H9 (cell line): ENCODE data around the gene LRP3. TPM values are rescaled to one million over a fixed set of nuclear protein-coding genes. Genes with fewer than 3 reads are reported as not detected.

ENCODE experiments used
- DNase-seq: peaks from one replicate; pipeline ENCODE4 v3.0.0-alpha.2; 2017
- H2AFZ ChIP-seq: one replicate; pipeline ENCODE4 v1.6.1; 2013; ENCODE audit warnings: mild to moderate bottlenecking, low read length, control low read depth, moderate library complexity
- H2AK5ac ChIP-seq: 2 replicates; pipeline ENCODE4 v1.6.1; 2013; ENCODE audit warnings: low read length, control low read depth, mixed read lengths; ENCODE audit not compliant: insufficient read length
- H2BK120ac ChIP-seq: one replicate; pipeline ENCODE4 v1.6.1; 2013; ENCODE audit warnings: low read depth, mild to moderate bottlenecking, low read length, control low read depth, inconsistent platforms; ENCODE audit not compliant: poor library complexity, severe bottlenecking
- H2BK12ac ChIP-seq: 2 replicates; pipeline ENCODE4 v1.6.1; 2013; ENCODE audit warnings: low read length, control low read depth, mixed read lengths, low read depth; ENCODE audit not compliant: insufficient read length
- H2BK15ac ChIP-seq: 2 replicates; pipeline ENCODE4 v1.6.1; 2013; ENCODE audit warnings: low read depth, low read length, control low read depth
- H2BK20ac ChIP-seq: one replicate; pipeline ENCODE4 v1.6.1; 2013; ENCODE audit warnings: low read depth, mild to moderate bottlenecking, low read length, control low read depth, inconsistent platforms; ENCODE audit not compliant: poor library complexity, severe bottlenecking
- H2BK5ac ChIP-seq: 2 replicates; pipeline ENCODE4 v1.6.1; 2013; ENCODE audit warnings: low read length, control low read depth, mixed read lengths; ENCODE audit not compliant: insufficient read length
- H3K14ac ChIP-seq: 2 replicates; pipeline ENCODE4 v1.6.1; 2013; ENCODE audit warnings: low read length, control low read depth; ENCODE audit not compliant: insufficient read depth
- H3K18ac ChIP-seq: 2 replicates; pipeline ENCODE4 v1.6.1; 2013; ENCODE audit warnings: low read depth, mild to moderate bottlenecking, mixed read lengths, low read length, control low read depth; ENCODE audit not compliant: insufficient read length
- H3K23ac ChIP-seq: 2 replicates; pipeline ENCODE4 v1.6.1; 2013; ENCODE audit warnings: low read length, control low read depth, mixed read lengths, low read depth; ENCODE audit not compliant: insufficient read length
- H3K23me2 ChIP-seq: 2 replicates; pipeline ENCODE4 v1.6.1; 2013; ENCODE audit warnings: low read depth, mild to moderate bottlenecking, mixed read lengths, low read length, control low read depth; ENCODE audit not compliant: insufficient read length, poor library complexity, severe bottlenecking
- H3K27ac ChIP-seq: 2 replicates; pipeline ENCODE4 v1.5.1; 2013; ENCODE audit warnings: low read length, control low read depth, mixed read lengths, low read depth; ENCODE audit not compliant: insufficient read length
- H3K27me3 ChIP-seq: 2 replicates; pipeline ENCODE4 v1.6.1; 2013; ENCODE audit warnings: low read length, control low read depth, inconsistent platforms; ENCODE audit not compliant: insufficient read depth
- H3K4ac ChIP-seq: 2 replicates; pipeline ENCODE4 v1.6.1; 2013; ENCODE audit warnings: low read depth, mild to moderate bottlenecking, control low read depth, inconsistent platforms, low read length, moderate library complexity
- H3K4me1 ChIP-seq: 2 replicates; pipeline ENCODE4 v1.6.1; 2013; ENCODE audit warnings: low read length, control low read depth, inconsistent platforms; ENCODE audit not compliant: insufficient read depth
- H3K4me2 ChIP-seq: 2 replicates; pipeline ENCODE4 v1.6.1; 2013; ENCODE audit warnings: low read length, control low read depth, mixed read lengths; ENCODE audit not compliant: insufficient read length, insufficient read depth
- H3K56ac ChIP-seq: 2 replicates; pipeline ENCODE4 v1.6.1; 2013; ENCODE audit warnings: low read depth, mild to moderate bottlenecking, mixed read lengths, low read length, control low read depth; ENCODE audit not compliant: insufficient read length
- H3K79me1 ChIP-seq: 2 replicates; pipeline ENCODE4 v1.6.1; 2013; ENCODE audit warnings: low read depth, mild to moderate bottlenecking, moderate library complexity, low read length, control low read depth, inconsistent platforms; ENCODE audit not compliant: insufficient read depth, poor library complexity, severe bottlenecking
- H3K79me2 ChIP-seq: 2 replicates; pipeline ENCODE4 v1.6.1; 2013; ENCODE audit warnings: low read length, control low read depth, inconsistent platforms; ENCODE audit not compliant: insufficient read depth
- H3K9ac ChIP-seq: 2 replicates; pipeline ENCODE4 v1.6.1; 2013; ENCODE audit warnings: low read length, control low read depth, mixed read lengths; ENCODE audit not compliant: insufficient read length; ENCODE audit errors: extremely low read depth
- H3K9me3 ChIP-seq: one replicate; pipeline ENCODE4 v1.6.1; 2013; ENCODE audit warnings: low read depth, low read length, inconsistent platforms; ENCODE audit not compliant: control insufficient read depth
- H3T11ph ChIP-seq: one replicate; pipeline ENCODE4 v1.6.1; 2013; ENCODE audit warnings: mild to moderate bottlenecking, low read length, control low read depth, inconsistent platforms
- H4K20me1 ChIP-seq: one replicate; pipeline ENCODE4 v1.6.1; 2013; ENCODE audit not compliant: control insufficient read depth, insufficient read length, insufficient read depth
- H4K5ac ChIP-seq: 2 replicates; pipeline ENCODE4 v1.6.1; 2013; ENCODE audit warnings: low read depth, mild to moderate bottlenecking, mixed read lengths, low read length, control low read depth; ENCODE audit not compliant: insufficient read length
- H4K8ac ChIP-seq: replicated peaks from 2 replicates; pipeline ENCODE4 v1.6.1; 2013; ENCODE audit warnings: low read length, control low read depth, mixed read lengths, low read depth; ENCODE audit not compliant: insufficient read length
- H4K91ac ChIP-seq: 2 replicates; pipeline ENCODE4 v1.6.1; 2013; ENCODE audit warnings: low read depth, mild to moderate bottlenecking, moderate library complexity, mixed read lengths, low read length, control low read depth; ENCODE audit not compliant: insufficient read length
- H3K27ac Mint-ChIP-seq, 3 experiments: 2 replicates in 2 of 3; 3 replicates in 1 of 3; pipeline ENCODE4 v1.8.0; 2020 to 2021; ENCODE audit warnings: mixed read lengths in 3 of 3, mild to moderate bottlenecking in 1 of 3, moderate library complexity in 1 of 3
- H3K27me3 Mint-ChIP-seq: 2 replicates; pipeline ENCODE4 v1.8.0; 2021; ENCODE audit warnings: low read depth, mild to moderate bottlenecking, moderate library complexity, mixed read lengths
- H3K36me3 Mint-ChIP-seq, 3 experiments: 2 replicates in 2 of 3; 3 replicates in 1 of 3; pipeline ENCODE4 v1.8.0; 2020 to 2021; ENCODE audit warnings: low read depth in 3 of 3, mixed read lengths in 3 of 3; ENCODE audit not compliant: insufficient read depth in 1 of 3
- H3K4me1 Mint-ChIP-seq, 2 experiments: 2 replicates each; pipeline ENCODE4 v1.8.0; 2020; ENCODE audit warnings: mixed read lengths in 2 of 2
- H3K4me3 Mint-ChIP-seq, 2 experiments: 2 replicates in 1 of 2; 3 replicates in 1 of 2; pipeline ENCODE4 v1.8.0; 2020 to 2021; ENCODE audit warnings: mild to moderate bottlenecking in 2 of 2, mixed read lengths in 2 of 2, moderate library complexity in 1 of 2
- H3K9me3 Mint-ChIP-seq, 2 experiments: 2 replicates in 1 of 2; 3 replicates in 1 of 2; pipeline ENCODE4 v1.8.0; 2020; ENCODE audit warnings: mild to moderate bottlenecking in 2 of 2, mixed read lengths in 2 of 2, moderate library complexity in 1 of 2
- CTCF ChIP-seq: fragments of 200-600 bp; sonication (generic); conservative IDR thresholded peaks from 3 replicates; pipeline ENCODE4 v1.8.0; 2021; ENCODE audit warnings: antibody characterized with exemption, mild to moderate bottlenecking
- WGBS: extraction: QIAGEN DNeasy Blood & Tissue Kit; methylation state at CpG from one replicate; pipeline ENCODE4 v1.1.7; 2013; ENCODE audit warnings: missing lambda C conversion rate, low lambda C conversion rate, mixed read lengths; ENCODE audit not compliant: insufficient read length; ENCODE audit errors: extremely low coverage; 5-methylcytosine and 5-hydroxymethylcytosine counted together
- total RNA-seq: library from RNA; stranded (reverse); gene quantifications from 2 replicates; pipeline ENCODE4 v1.2.1, GENCODE V29; 2021

LRP3 gene
- total RNA-seq, 1 experiment from 2014 or later, result 29.2 TPM

GRCh38 chr19:33159893-33160292, 34.2 kb upstream of the LRP3 start:
- H3K4me1 Mint-ChIP-seq, result no peaks in the 10 kb centered on the region
- H2AK5ac ChIP-seq, result no peak overlapping the region
- H2BK15ac ChIP-seq, result no peak overlapping the region
- H3K27me3 ChIP-seq, result no peaks in the 10 kb centered on the region
- H3K27ac Mint-ChIP-seq, result no peak overlapping the region
- no peak overlapping the region for H3K4me3 Mint-ChIP-seq
- no peak overlapping the region for H2BK20ac ChIP-seq
- no peaks in the 10 kb centered on the region for H4K20me1 ChIP-seq
- H3K27ac ChIP-seq, result no peak overlapping the region
- TF ChIP-seq CTCF, result no peak
- no peak overlapping the region for H4K91ac ChIP-seq
- no peak overlapping the region for H3K4ac ChIP-seq
- no peak overlapping the region for H3K23ac ChIP-seq
- H3K56ac ChIP-seq, result no peak overlapping the region
- no peak overlapping the region for H2AFZ ChIP-seq
- H2BK5ac ChIP-seq, result no peak overlapping the region
- no peak overlapping the region for H3K4me2 ChIP-seq
- no peaks in the 10 kb centered on the region for H3K79me1 ChIP-seq
- no peak overlapping the region for H4K8ac ChIP-seq
- H3K27me3 Mint-ChIP-seq, result no peaks in the 10 kb centered on the region; the same call in 1 of the 2 replicates
- DNase-seq, result no peak
- no peaks in the 10 kb centered on the region for H3K4me1 ChIP-seq
- no peak overlapping the region for H3K9ac ChIP-seq
- H2BK120ac ChIP-seq, result no peak overlapping the region
- H3T11ph ChIP-seq, result no peak overlapping the region
- H3K9me3 ChIP-seq, result no peaks in the 10 kb centered on the region
- no peaks in the 10 kb centered on the region for H3K23me2 ChIP-seq
- H3K14ac ChIP-seq, result no peak overlapping the region
- H3K18ac ChIP-seq, result no peak overlapping the region
- H3K9me3 Mint-ChIP-seq, result peaks cover 7% of the 10 kb centered on the region in 2 experiments
- H3K79me2 ChIP-seq, result no peaks in the 10 kb centered on the region
- WGBS, result no CpG with 5 or more reads among the region's 8 CpGs
- no peak overlapping the region for H4K5ac ChIP-seq
- no peak overlapping the region for H2BK12ac ChIP-seq
- peaks cover 0 to 3% (median 2%) of the 10 kb centered on the region in 3 experiments; a peak in 3 of 7 replicates for H3K36me3 Mint-ChIP-seq
